Measurements from ENCODE around the gene ZNF267. TPM values are rescaled to one million over a fixed set of nuclear protein-coding genes. Genes with fewer than 3 reads are reported as not detected.

The ZNF267 gene
- polyA plus RNA-seq, 1 donor from 2014 or later: 7.0 TPM

GRCh38 chr16:31893824-31894223 is 20.2 kb downstream of the ZNF267 start:
- H3K27ac ChIP-seq (ENCODE audit: low read length): no peak overlapping the region
- no peaks in the 10 kb centered on the region for H3K9me2 ChIP-seq (ENCODE audit: insufficient read depth, low read length)
- no peak overlapping the region for H3K9ac ChIP-seq (ENCODE audit: low read length)
- H3K4me3 ChIP-seq (ENCODE audit: low read length): no peak overlapping the region
- H3K4me2 ChIP-seq (ENCODE audit: low read length): no peak overlapping the region
- H3K27me3 ChIP-seq (ENCODE audit: insufficient read depth, low read depth, low read length): no peaks in the 10 kb centered on the region
- H3K79me2 ChIP-seq (replicated peaks; ENCODE audit: insufficient read depth, low read length): no peaks in the 10 kb centered on the region
- H2AFZ ChIP-seq (ENCODE audit: low read depth, low read length): no peak overlapping the region
- TF ChIP-seq POLR2AphosphoS5 (IDR thresholded peaks at IDR 0.05) (no peak), MXI1 (conservative IDR thresholded peaks at IDR 0.05; ENCODE audit: poor library complexity, severe bottlenecking) (no peak), RAD21 (conservative IDR thresholded peaks at IDR 0.05) (no peak), EP300 (conservative IDR thresholded peaks at IDR 0.05; ENCODE audit: poor library complexity, severe bottlenecking) (no peak), TAF1 (IDR thresholded peaks at IDR 0.05; ENCODE audit: low read depth) (no peak), EZH2 (IDR thresholded peaks at IDR 0.05; ENCODE audit: borderline replicate concordance, insufficient read depth, low read length, poor library complexity, severe bottlenecking) (no peak), REST (IDR thresholded peaks at IDR 0.05; ENCODE audit: borderline replicate concordance) (no peak), CTCF (IDR thresholded peaks at IDR 0.05; ENCODE audit: poor library complexity, severe bottlenecking) (no peak), SMC3 (conservative IDR thresholded peaks at IDR 0.05; ENCODE audit: poor library complexity) (no peak)
- H3K9me3 ChIP-seq (ENCODE audit: low read length): peaks cover 5% of the 10 kb centered on the region
- peaks cover 12% of the 10 kb centered on the region for H3K36me3 ChIP-seq (ENCODE audit: insufficient read depth, low read length)
- H3F3A ChIP-seq (ENCODE audit: insufficient read depth, low read length, poor library complexity, severe bottlenecking): no peaks in the 10 kb centered on the region
- H4K20me1 ChIP-seq (ENCODE audit: insufficient read depth): no peaks in the 10 kb centered on the region

GRCh38 chr16:31897283-31897682 is 23.7 kb downstream of the ZNF267 start:
- Histone ChIP-seq H3F3A (ENCODE audit: insufficient read depth, low read length, poor library complexity, severe bottlenecking) (no peaks in the 10 kb centered on the region), H3K36me3 (ENCODE audit: insufficient read depth, low read length) (peaks cover 12% of the 10 kb centered on the region), H3K27me3 (ENCODE audit: insufficient read depth, low read depth, low read length) (no peaks in the 10 kb centered on the region), H3K9ac (ENCODE audit: low read length) (no peak overlapping the region), H3K9me3 (ENCODE audit: low read length) (peaks cover 5% of the 10 kb centered on the region), H3K9me2 (ENCODE audit: insufficient read depth, low read length) (no peaks in the 10 kb centered on the region), H3K27ac (ENCODE audit: low read length) (no peak overlapping the region), H4K20me1 (ENCODE audit: insufficient read depth) (no peaks in the 10 kb centered on the region), H3K79me2 (replicated peaks; ENCODE audit: insufficient read depth, low read length) (no peaks in the 10 kb centered on the region), H2AFZ (ENCODE audit: low read depth, low read length) (no peak overlapping the region), H3K4me3 (ENCODE audit: low read length) (no peak overlapping the region), H3K4me2 (ENCODE audit: low read length) (no peak overlapping the region)
- TF ChIP-seq TAF1 (IDR thresholded peaks at IDR 0.05; ENCODE audit: low read depth) (no peak), EP300 (conservative IDR thresholded peaks at IDR 0.05; ENCODE audit: poor library complexity, severe bottlenecking) (no peak), RAD21 (conservative IDR thresholded peaks at IDR 0.05) (no peak), REST (IDR thresholded peaks at IDR 0.05; ENCODE audit: borderline replicate concordance) (no peak), EZH2 (IDR thresholded peaks at IDR 0.05; ENCODE audit: borderline replicate concordance, insufficient read depth, low read length, poor library complexity, severe bottlenecking) (no peak)

All from neural cell (in vitro differentiated cells).